AG04449 (cell line): ENCODE measurements around the gene KCNQ1.

ENCODE experiments used
- CTCF ChIA-PET: fragments of 350-600 bp; formaldehyde crosslinking; extraction: SDS; loops from one replicate; lab custom pipeline; 2021; ENCODE audit warnings: antibody characterized with exemption; lab: Yijun Ruan, JAX
- POLR2A ChIA-PET: fragments of 400-600, 350-600 bp; formaldehyde crosslinking; extraction: SDS; loops from one replicate; lab custom pipeline; 2020; ENCODE audit warnings: antibody characterized with exemption, inconsistent platforms; lab: Yijun Ruan, JAX
- DNase-seq: peaks from one replicate; pipeline ENCODE4 v3.0.0-alpha.2; 2010; ENCODE audit warnings: low read depth, low spot score
- H3K4me3 ChIP-seq: 2 replicates; pipeline ENCODE4 v1.5.1; 2011; ENCODE audit warnings: low read depth, mild to moderate bottlenecking, control low read depth, low read length
- CTCF ChIP-seq: IDR thresholded peaks from one replicate; pipeline ENCODE4 v1.5.1; 2011; ENCODE audit warnings: mild to moderate bottlenecking, moderate library complexity, low read length, control low read depth, inconsistent platforms; ENCODE audit not compliant: insufficient read depth; ENCODE audit errors: missing control alignments

KCNQ1 gene

GRCh38 chr11:2417856-2418692 lies 26.7 kb upstream of the KCNQ1 start:
- no peak for DNase-seq
- CTCF ChIA-PET = interaction anchor here (0.9 to 13.3 kb wide), 14 partner anchors 9 to 252 kb away, joined by 3 to 381 read pairs (median 30); partner anchors contain the start of genes C11orf21, TSPAN32 and TSSC4
- no peak overlapping the region for H3K4me3 ChIP-seq
- no peak for TF ChIP-seq CTCF
- POLR2A ChIA-PET = no interaction called here

DNA sequence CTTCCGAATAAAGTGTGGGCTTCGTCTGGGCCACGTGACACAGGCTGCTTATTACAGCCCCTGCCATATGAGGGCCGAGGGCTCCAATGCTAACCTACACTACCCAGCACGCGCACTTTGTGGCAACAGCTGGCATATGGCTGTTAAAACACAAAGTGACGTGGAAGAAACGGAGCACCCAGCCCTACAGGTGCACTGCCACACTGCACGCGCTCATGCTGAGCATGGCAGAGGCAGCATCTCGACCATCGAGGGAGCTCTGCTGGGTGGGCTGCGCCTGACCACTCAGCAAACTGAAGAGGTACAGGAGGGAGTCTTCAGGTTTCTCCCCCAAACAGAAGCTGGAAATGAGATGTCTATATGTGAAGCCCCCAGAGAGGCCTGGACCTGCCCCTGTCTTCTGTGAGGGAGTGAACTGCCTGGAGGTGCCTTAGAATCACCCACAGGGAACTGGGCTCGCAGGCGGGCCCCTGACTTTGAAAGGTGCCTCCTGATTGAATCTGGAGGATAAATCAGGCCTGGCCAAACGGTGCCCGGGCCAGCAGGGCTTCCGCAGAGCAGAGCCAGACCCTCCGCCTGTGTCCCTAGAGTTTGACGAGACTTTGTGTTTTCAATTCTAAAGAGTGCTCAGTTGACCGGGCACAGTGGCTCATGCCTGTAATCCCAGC lies 26.0 kb upstream of the KCNQ1 start:
- TF ChIP-seq CTCF = no peak
- H3K4me3 ChIP-seq = no peak overlapping the region
- POLR2A ChIA-PET = interaction anchor here (0.9 kb wide), 1 partner anchor 224 kb away, joined by 4 read pairs; no protein-coding TSS in a partner anchor
- CTCF ChIA-PET = interaction anchor here (0.6 to 13.3 kb wide), 37 partner anchors 9 to 474 kb away, joined by 3 to 381 read pairs (median 12); partner anchors contain the start of genes C11orf21, TSPAN32 and TSSC4
- no peak for DNase-seq

- H3K4me3 ChIP-seq = no peak overlapping the region
- DNase-seq = no peak
- ChIA-PET POLR2A (interaction anchor here (0.9 kb wide), 1 partner anchor 225 kb away, joined by 4 read pairs; no protein-coding TSS in a partner anchor), CTCF (interaction anchor here (0.6 to 13.3 kb wide), 53 partner anchors 8 to 473 kb away, joined by 3 to 381 read pairs (median 7); partner anchors contain the start of genes C11orf21, TSPAN32 and TSSC4)
- peak; percentile 85 for TF ChIP-seq CTCF
Observed at GRCh38 chr11:2419638-2420501, 24.9 kb upstream of the KCNQ1 start.

GRCh38 chr11:2420502-2421225 lies 24.1 kb upstream of the KCNQ1 start:
- no peak overlapping the region for H3K4me3 ChIP-seq
- DNase-seq = no peak
- ChIA-PET POLR2A (no interaction called here), CTCF (interaction anchor here (0.7 to 13.3 kb wide), 48 partner anchors 8 to 472 kb away, joined by 3 to 381 read pairs (median 8); partner anchors contain the start of genes C11orf21, TSPAN32 and TSSC4)
- TF ChIP-seq CTCF = peak; percentile 94

DNA sequence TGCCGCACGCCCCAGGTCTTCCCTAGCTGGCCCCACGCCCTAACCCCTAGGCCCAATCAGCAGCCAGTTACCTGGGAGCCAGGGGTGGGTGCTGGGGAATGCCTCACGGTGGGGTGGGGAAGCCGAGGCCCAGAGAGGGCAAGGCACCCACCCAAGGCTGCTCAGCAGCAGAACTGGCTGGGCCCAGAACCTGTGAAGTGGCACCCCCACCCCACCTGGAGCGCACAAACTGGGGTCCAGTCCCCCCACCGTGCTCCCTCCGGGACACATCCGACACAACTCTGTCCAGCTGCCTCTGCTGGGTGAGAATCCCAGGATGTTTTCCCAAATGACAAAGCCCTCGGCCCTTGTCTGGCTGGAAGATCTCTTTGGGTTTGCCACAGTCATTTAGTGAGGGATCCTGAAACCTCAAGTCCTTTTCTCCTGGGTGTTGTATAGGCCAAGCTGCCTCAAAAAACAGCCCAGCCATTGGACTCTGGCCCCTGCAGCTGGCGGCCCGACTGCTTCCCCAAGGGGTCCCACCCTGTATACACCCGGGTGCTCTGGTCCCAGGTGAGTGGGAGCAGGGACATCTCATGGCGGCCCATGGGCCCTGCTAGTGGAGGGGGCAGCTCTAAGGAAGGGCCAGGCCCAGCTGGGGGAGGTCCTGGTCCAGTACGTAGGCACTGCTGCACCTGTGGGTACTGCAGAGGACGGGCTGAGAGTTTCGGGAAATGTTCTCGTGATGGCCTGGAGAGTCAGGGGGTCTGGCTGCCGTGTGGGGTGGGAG lies 23.4 kb upstream of the KCNQ1 start:
- POLR2A ChIA-PET = no interaction called here
- no peak for TF ChIP-seq CTCF

More for the DNA sequence above, 23.4 kb upstream of the KCNQ1 start:
- H3K4me3 ChIP-seq = no peak overlapping the region
- CTCF ChIA-PET = interaction anchor here (0.7 to 13.3 kb wide), 40 partner anchors 8 to 471 kb away, joined by 3 to 381 read pairs (median 11); partner anchors contain the start of genes C11orf21, TSPAN32 and TSSC4
- DNase-seq = no peak
